CD4-positive, alpha-beta T cell treated with Interleukin-17A for 1 hour (primary cell): ENCODE measurements around the gene FKBP14.

Source experiments
- DNase-seq: peaks from one replicate; pipeline ENCODE4 v3.0.0-alpha.2; 2020

Gene FKBP14

GRCh38 chr7:30032310-30033125 is 6.0 kb upstream of the FKBP14 start:
- DNase-seq: no peak

- peak; percentile 36 for DNase-seq
Measured at GRCh38 chr7:30029696-30030095, 3.2 kb upstream of the FKBP14 start.

GRCh38 chr7:30028749-30029635 is 2.5 kb upstream of the FKBP14 start:
- DNase-seq: peak; percentile 41

GRCh38 chr7:30028216-30028748 is 1.8 kb upstream of the FKBP14 start, which contains the start of gene PLEKHA8:
Gene PLEKHA8 (plus strand): TSS chr7:30028412. CDS start chr7:30028763, 351 bp downstream.
- peak; percentile 92 for DNase-seq

- no peak for DNase-seq
Measured at GRCh38 chr7:30027740-30028215, 1.3 kb upstream of the FKBP14 start.

- DNase-seq: peak; percentile 62
Measured at GRCh38 chr7:30027065-30027456, 559 bp upstream of the FKBP14 start.

- no peak for DNase-seq
Measured at GRCh38 chr7:30023524-30023923, 3.0 kb downstream of the FKBP14 start.

- DNase-seq: no peak
Measured at GRCh38 chr7:30022991-30023390, 3.5 kb downstream of the FKBP14 start.

GRCh38 chr7:30020535-30020934 is 6.0 kb downstream of the FKBP14 start:
- no peak for DNase-seq

- DNase-seq: no peak
Measured at GRCh38 chr7:30019960-30020359, 6.5 kb downstream of the FKBP14 start.

- no peak for DNase-seq
Measured at GRCh38 chr7:30019387-30019786, 7.1 kb downstream of the FKBP14 start.

GRCh38 chr7:30018451-30018850 is 8.1 kb downstream of the FKBP14 start:
- DNase-seq: no peak

- DNase-seq: no peak
Measured at GRCh38 chr7:30012757-30013156, 13.7 kb downstream of the FKBP14 start.

- DNase-seq: no peak
Measured at GRCh38 chr7:30010021-30010420, 16.5 kb downstream of the FKBP14 start.

GRCh38 chr7:30005464-30005863 is 21.0 kb downstream of the FKBP14 start:
- DNase-seq: no peak

GRCh38 chr7:30003098-30003497 is 23.4 kb downstream of the FKBP14 start:
- DNase-seq: no peak

GRCh38 chr7:30001998-30002397 is 24.5 kb downstream of the FKBP14 start:
- DNase-seq: no peak

GRCh38 chr7:29998489-29998888 is 28.0 kb downstream of the FKBP14 start:
- DNase-seq: no peak

- no peak for DNase-seq
Measured at GRCh38 chr7:29996321-29996720, 30.2 kb downstream of the FKBP14 start.

- DNase-seq: no peak
Measured at GRCh38 chr7:29995652-29996051, 30.9 kb downstream of the FKBP14 start.

- no peak for DNase-seq
Measured at GRCh38 chr7:29993140-29993539, 33.4 kb downstream of the FKBP14 start.

- DNase-seq: no peak
Measured at GRCh38 chr7:29991937-29992336, 34.6 kb downstream of the FKBP14 start.

GRCh38 chr7:29990931-29991330 is 35.6 kb downstream of the FKBP14 start:
- no peak for DNase-seq
